ENCODE results near the gene PRTN3. TPM values are rescaled to one million over a fixed set of nuclear protein-coding genes. Genes with fewer than 3 reads are reported as not detected.

PRTN3 gene
- total and polyA plus RNA-seq, 3 donors from 2014 or later: 1.0 to 1.8 TPM; not detected in 1

GRCh38 chr19:879711-880438 is 39.1 kb downstream of the PRTN3 start:
- no peaks in the 10 kb centered on the region for H3K36me3 ChIP-seq (ENCODE audit: low read depth, missing control alignments)
- H3K4me3 ChIP-seq: no peak overlapping the region
- no peaks in the 10 kb centered on the region for H3K27me3 ChIP-seq
- no peaks in the 10 kb centered on the region for H3K4me1 ChIP-seq
- H3K27ac ChIP-seq: no peak overlapping the region
- TF ChIP-seq CTCF (IDR thresholded peaks at IDR 0.05) (no peak), POLR2A (IDR thresholded peaks at IDR 0.05) (no peak)
- intact Hi-C loops (cut with DNase I; ENCODE audit: low total_unique reads): no loop called here
- DNase-seq: no peak
- WGBS, 2 donors: 91 to 96% methylated on average over 17 to 37 of the region's 37 CpGs
- H3K9me3 ChIP-seq: no peaks in the 10 kb centered on the region

- 96 to 97% methylated on average over 22 to 34 of the region's 34 CpGs for WGBS, 2 donors
- Histone ChIP-seq H3K27ac (no peak overlapping the region), H3K9me3 (no peaks in the 10 kb centered on the region), H3K27me3 (no peaks in the 10 kb centered on the region), H3K4me1 (no peaks in the 10 kb centered on the region), H3K36me3 (ENCODE audit: low read depth, missing control alignments) (no peaks in the 10 kb centered on the region), H3K4me3 (no peak overlapping the region)
- TF ChIP-seq CTCF (IDR thresholded peaks at IDR 0.05): no peak
- no peak for DNase-seq
- intact Hi-C loops (cut with DNase I; ENCODE audit: low total_unique reads): no loop called here
Observed at GRCh38 chr19:881385-882071, 40.7 kb downstream of the PRTN3 start.

- 92 to 93% methylated on average over 30 of the region's 30 CpGs for WGBS, 2 donors
- DNase-seq: no peak
- no peak overlapping the region for H3K27ac ChIP-seq
- H3K4me3 ChIP-seq: no peak overlapping the region
- H3K36me3 ChIP-seq (ENCODE audit: low read depth, missing control alignments): no peaks in the 10 kb centered on the region
- H3K9me3 ChIP-seq: no peaks in the 10 kb centered on the region
- intact Hi-C loops (cut with DNase I; ENCODE audit: low total_unique reads): no loop called here
- no peaks in the 10 kb centered on the region for H3K27me3 ChIP-seq
- no peak for TF ChIP-seq CTCF (IDR thresholded peaks at IDR 0.05)
- TF ChIP-seq POLR2A (IDR thresholded peaks at IDR 0.05): no peak
- H3K4me1 ChIP-seq: no peaks in the 10 kb centered on the region
Observed at GRCh38 chr19:882871-883497, 42.2 kb downstream of the PRTN3 start.

GRCh38 chr19:883661-884211 is 42.9 kb downstream of the PRTN3 start:
- DNase-seq: no peak
- Histone ChIP-seq H3K27me3 (no peaks in the 10 kb centered on the region), H3K4me3 (no peak overlapping the region), H3K36me3 (ENCODE audit: low read depth, missing control alignments) (no peaks in the 10 kb centered on the region), H3K4me1 (no peaks in the 10 kb centered on the region), H3K27ac (no peak overlapping the region), H3K9me3 (no peaks in the 10 kb centered on the region)
- intact Hi-C loops (cut with DNase I; ENCODE audit: low total_unique reads): no loop called here
- TF ChIP-seq POLR2A (IDR thresholded peaks at IDR 0.05) (no peak), CTCF (IDR thresholded peaks at IDR 0.05) (no peak)
- 93 to 95% methylated on average over 14 to 22 of the region's 22 CpGs for WGBS, 2 donors
